HCEC 1CT (cell line): Measurements from ENCODE around the gene MCC.
"Not testable (repeated sequence)": the region's sequence is repeated elsewhere in the genome, so short reads cannot be mapped to it uniquely, and the experiment has no call there.

Experiments
- DNase-seq: peaks from one replicate; pipeline ENCODE4 v3.0.0-alpha.2; 2017

The MCC gene

GRCh38 chr5:113489299-113489698 is 1.0 kb upstream of the MCC start:
- DNase-seq = peak; percentile 98

GRCh38 chr5:113488645-113489184 is 462 bp upstream of the MCC start:
- peak; percentile 20 for DNase-seq

- no peak for DNase-seq
Observed at GRCh38 chr5:113487416-113487780, 855 bp downstream of the MCC start.

- DNase-seq = no peak
Observed at GRCh38 chr5:113480243-113480642, 8.0 kb downstream of the MCC start.

- DNase-seq = no peak
Observed at GRCh38 chr5:113478691-113479090, 9.6 kb downstream of the MCC start.

- no peak for DNase-seq
Observed at GRCh38 chr5:113474100-113474728, 14.0 kb downstream of the MCC start.

DNA sequence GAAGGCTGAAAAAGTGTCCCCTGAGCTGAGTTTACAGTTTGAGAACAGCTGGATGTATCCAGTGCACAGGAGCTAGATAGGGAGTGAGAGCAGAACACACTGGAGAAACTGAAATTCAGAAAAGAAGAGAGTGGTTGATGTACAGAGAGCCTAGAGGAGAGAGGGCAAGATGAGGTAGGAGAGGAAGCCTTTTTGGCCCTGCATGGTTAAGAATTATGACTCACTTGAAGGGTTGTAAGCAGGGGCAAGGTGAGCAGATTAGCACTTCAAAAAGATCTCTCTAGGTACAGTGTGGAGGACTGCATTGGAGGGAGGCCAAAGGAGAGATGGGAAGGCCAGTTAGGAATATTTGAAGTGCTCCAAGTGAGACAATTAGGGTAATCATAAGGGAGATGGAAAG is 25.2 kb downstream of the MCC start:
- DNase-seq = no peak

GRCh38 chr5:113457106-113457505 is 31.1 kb downstream of the MCC start:
- not testable (repeated sequence) for DNase-seq

DNA sequence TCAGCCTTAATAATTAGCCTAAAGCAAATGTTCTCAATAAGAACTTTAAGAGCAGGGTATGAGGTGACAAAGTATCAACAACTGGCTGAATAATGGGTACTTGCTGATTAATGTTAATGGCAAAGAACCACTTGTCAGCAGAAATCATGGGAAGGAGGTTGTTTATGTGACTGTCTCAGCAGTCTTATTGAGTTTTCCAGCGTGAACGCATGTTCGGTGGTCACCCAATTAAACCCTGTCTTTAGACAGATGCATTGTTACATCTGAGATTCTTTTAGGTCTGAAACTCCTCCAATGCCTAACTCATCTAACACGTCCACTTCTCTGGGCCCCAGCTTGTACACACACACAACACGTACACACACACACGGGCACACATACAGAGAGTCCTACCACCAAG is 35.3 kb downstream of the MCC start:
- DNase-seq = no peak

- no peak for DNase-seq
Observed at GRCh38 chr5:113451797-113452196, 36.5 kb downstream of the MCC start.

DNA sequence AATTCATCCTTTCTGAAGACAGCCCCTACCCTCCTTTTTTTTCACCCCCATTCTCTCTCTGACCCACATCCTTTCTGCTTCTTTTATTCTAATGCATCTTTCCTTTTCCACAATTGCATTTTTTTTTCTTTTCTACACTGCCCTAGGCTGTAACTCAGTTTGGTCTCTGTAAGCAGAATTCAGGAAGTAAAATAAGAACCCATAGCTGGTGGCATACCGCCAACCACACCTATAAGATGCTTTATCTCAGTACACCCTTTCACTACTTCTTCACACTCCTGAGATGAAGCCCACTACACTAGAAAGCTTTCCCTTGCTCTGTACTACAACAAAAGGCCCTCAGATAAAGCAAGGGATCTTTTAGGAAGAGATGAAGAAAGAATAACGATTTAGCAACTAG is 37.3 kb downstream of the MCC start:
- no peak for DNase-seq

- DNase-seq = no peak
Observed at GRCh38 chr5:113450462-113450861, 37.8 kb downstream of the MCC start.

DNA sequence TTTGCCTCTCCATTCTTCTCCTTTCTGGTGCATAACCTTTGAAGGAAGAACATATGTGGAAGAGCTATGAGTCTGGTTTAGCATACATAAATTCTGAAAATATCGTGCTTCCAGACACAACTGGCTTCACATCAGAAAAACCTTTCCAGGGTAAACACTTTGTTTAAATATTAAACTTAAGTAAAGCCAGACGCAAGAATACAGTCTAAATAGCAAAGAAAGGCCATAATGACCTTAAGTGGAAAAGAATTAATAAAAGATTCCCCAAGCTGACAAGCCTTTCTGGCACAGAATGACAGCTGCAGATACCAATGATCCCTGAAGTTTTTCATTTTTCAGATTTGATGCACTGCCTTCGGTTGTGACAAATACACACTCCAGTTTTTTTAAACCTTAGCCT is 40.0 kb downstream of the MCC start:
- no peak for DNase-seq

- DNase-seq = no peak
Observed at GRCh38 chr5:113447498-113448050, 40.7 kb downstream of the MCC start.

DNA sequence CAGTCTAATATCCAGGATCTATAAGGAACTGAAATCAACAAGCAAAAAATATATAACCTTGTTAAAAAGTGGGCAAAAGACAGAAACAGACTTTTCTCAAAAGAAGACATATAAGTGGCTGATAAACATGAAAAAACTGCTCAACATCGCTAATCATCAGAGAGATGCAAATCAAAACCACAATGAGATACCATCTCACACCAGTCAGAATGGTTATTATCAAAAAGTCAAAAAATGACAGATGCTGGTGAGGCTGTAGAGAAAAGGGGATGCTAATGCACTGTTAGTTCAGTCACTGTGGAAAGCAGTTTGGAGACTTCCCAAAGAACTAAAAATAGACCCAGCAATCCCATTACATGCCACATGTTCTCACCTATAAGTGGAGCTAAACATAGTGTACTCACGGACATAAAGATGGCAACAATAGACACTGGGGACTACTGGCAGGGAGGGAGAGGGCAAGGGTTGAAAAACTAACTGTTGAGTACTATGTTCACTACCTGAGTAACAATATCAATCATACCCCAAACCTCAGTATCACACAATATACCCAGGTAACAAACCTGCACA is 41.8 kb downstream of the MCC start:
- no peak for DNase-seq

DNA sequence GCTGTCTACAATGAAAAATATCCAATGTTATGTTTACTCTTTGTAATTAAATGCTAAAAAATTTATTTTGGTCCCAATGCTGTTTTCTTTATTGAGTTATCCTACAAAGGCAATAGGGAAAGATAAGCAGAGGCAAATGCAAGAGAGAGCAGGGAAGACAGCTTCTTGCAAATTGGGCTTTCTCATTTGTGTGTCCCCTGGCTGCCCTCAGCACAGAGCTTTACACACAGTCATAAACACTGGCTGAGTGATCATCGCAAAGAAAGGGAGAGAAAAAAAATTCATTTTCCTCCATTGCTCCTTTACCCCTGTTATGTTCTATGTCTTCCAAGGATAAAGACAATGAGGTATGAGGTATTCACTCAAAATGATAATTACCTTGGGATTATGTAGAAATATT is 51.1 kb downstream of the MCC start:
- DNase-seq = no peak

DNA sequence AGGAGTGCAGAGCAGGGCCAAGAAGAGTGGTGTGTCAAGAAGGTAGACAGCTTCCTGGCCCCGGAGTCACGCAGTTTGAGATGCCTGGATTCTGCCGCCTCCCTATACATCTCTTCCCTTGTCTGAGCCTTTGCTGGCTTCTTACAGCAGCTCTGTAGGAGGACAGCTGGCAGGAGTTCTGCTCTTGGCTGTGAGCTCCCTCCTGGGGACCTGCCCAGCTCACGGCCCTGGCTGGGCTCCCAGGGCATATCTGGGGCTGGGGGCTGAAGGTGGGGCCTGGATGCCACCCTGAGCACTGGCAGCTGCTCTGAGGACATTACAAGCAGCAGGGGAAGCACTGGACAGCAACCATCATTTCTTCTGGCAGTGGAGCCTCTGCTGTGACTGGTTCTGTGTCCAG is 52.7 kb downstream of the MCC start:
- DNase-seq = no peak

- no peak for DNase-seq
Observed at GRCh38 chr5:113434889-113435288, 53.4 kb downstream of the MCC start, which contains the start of gene TSSK1B. Gene TSSK1B, minus strand, starts transcription at chr5:113434989. Its CDS starts 150 bp downstream, at chr5:113434839.

DNA sequence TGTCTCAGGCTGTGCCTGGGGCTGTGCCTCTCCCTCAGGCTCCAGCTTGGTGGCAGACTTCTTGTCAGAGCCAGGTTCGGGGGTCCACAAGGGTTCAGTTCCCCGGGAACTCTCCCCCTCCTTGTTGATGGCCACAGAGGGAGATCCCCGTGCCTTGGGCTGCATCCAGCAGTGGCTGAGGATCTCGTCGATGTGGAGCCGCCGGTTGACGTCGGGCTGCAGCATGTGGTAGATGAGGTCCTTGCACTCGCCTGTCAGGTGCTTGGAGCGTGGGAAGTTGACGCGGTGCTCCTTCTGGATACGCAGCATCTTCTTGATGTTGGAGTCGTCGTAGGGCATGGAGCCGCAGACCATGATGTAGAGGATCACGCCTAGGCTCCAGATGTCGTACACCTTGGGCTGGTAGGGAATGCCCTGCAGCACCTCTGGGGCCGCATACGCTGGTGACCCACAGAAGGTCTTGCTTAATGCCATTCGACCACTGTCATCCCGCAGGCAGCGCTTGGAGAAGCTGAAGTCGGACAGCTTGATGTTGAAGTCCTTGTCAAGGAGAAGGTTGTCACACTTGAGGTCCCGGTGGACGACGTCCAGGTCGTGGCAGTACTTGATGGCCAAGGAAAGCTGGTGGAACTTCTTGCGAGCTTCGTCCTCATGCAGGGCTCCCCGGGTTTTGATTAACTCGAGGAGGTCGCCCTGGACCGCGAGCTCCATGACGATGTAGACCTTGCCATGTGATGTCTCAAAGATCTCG is 54.2 kb downstream of the MCC start:
- DNase-seq = no peak

GRCh38 chr5:113433071-113433470 is 55.2 kb downstream of the MCC start:
- no peak for DNase-seq

GRCh38 chr5:113427871-113428574 is 60.2 kb downstream of the MCC start:
- DNase-seq = no peak

DNA sequence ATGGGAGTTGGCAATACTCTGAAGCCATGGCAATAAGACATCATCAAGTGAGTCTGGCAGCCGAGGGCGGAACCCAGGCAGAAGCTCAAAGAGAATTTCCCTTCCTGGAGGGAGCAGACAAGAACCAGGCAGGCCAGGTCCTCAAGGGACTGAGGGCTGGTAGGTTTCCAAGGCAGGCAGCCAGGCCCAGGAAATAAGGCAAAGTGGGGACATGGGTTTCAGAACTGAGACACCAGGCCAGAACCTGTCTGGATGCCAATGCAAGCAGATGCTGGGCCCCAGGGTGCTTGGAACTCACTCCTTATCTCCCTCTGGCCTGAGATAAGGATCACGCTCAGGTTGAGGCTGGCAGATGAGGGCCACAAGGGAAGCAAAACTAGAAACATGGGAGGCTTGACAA is 62.3 kb downstream of the MCC start:
- DNase-seq = no peak

DNA sequence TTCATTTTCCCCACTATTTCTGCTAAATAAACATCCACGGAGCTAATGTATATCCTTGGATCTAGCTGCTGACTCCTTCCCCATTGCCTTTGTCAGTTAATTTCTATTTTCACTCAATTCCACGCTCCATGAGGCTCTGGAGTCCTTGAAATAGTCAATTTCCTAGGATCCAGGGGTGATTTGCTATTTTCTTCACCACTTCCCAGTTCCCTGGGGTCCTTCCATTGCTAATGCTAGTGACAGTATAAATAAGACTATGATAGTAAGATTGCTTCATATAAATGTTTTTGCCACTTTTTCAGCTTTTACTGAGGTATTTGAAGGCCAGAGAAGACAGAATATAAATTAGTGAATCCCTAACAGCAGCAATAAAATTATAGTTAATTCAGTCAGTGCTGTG is 66.6 kb downstream of the MCC start:
- DNase-seq = no peak
